DND-41 (cell line): Measurements from ENCODE around the gene S1PR1.
A peak's percentile ranks its signal among the peaks of the same experiment; 100 is the strongest.

ENCODE experiments used
- ATAC-seq: fragments of 200-7000 bp; cut with Tn5 transposase; 3 replicates; pipeline ENCODE4 v1.9.1; 2021; ENCODE audit warnings: low read depth; ENCODE audit not compliant: insufficient read depth
- DNase-seq: peaks from one replicate; pipeline ENCODE4 v3.0.0-alpha.2; 2020
- H2AFZ ChIP-seq: 2 replicates; pipeline ENCODE4 v1.6.0; 2012; ENCODE audit warnings: low read depth, low read length
- H3K27ac ChIP-seq: 2 replicates; pipeline ENCODE4 v1.5.1; 2012; ENCODE audit warnings: low read length, inconsistent platforms
- H3K27me3 ChIP-seq: fragments of 200-600 bp; sonication (generic); 2 replicates; pipeline ENCODE4 v1.6.0; 2012; ENCODE audit warnings: low read length, mild to moderate bottlenecking, inconsistent platforms; ENCODE audit not compliant: insufficient read depth, poor library complexity
- H3K36me3 ChIP-seq: 2 replicates; pipeline ENCODE4 v1.5.1; 2012; ENCODE audit warnings: low read length, inconsistent platforms; ENCODE audit not compliant: insufficient read depth
- H3K4me1 ChIP-seq: 2 replicates; pipeline ENCODE4 v1.5.1; 2012; ENCODE audit warnings: mild to moderate bottlenecking, low read length; ENCODE audit not compliant: insufficient read depth
- H3K4me2 ChIP-seq: 2 replicates; pipeline ENCODE4 v1.6.0; 2012; ENCODE audit warnings: mild to moderate bottlenecking, moderate library complexity, low read length, inconsistent platforms; ENCODE audit not compliant: insufficient read depth
- H3K4me3 ChIP-seq, 2 experiments: fragments of 200-600 bp in 1 of 2; shearing (Covaris generic) in 1 of 2; 2 replicates each; pipeline ENCODE4 v1.5.1; 2012 to 2016; ENCODE audit warnings: inconsistent platforms in 2 of 2, low read length in 2 of 2, mild to moderate bottlenecking in 2 of 2, low read depth in 1 of 2, moderate library complexity in 1 of 2
- H3K79me2 ChIP-seq: 2 replicates; pipeline ENCODE4 v1.6.0; 2012; ENCODE audit warnings: low read length, inconsistent platforms; ENCODE audit not compliant: insufficient read depth
- H3K9ac ChIP-seq: 2 replicates; pipeline ENCODE4 v1.6.0; 2012; ENCODE audit warnings: low read depth, mild to moderate bottlenecking, inconsistent platforms, low read length, moderate library complexity
- H3K9me3 ChIP-seq: 2 replicates; pipeline ENCODE4 v1.5.1; 2012; ENCODE audit warnings: low read length, moderate library complexity, mild to moderate bottlenecking, inconsistent platforms; ENCODE audit not compliant: insufficient read depth, severe bottlenecking
- H4K20me1 ChIP-seq: 2 replicates; pipeline ENCODE4 v1.6.0; 2012; ENCODE audit warnings: low read length; ENCODE audit not compliant: insufficient read depth
- EZH2 ChIP-seq: IDR thresholded peaks from 3 replicates; pipeline ENCODE4 v1.6.1; 2012; ENCODE audit warnings: borderline replicate concordance, low read depth, mild to moderate bottlenecking, moderate library complexity, low read length, inconsistent platforms; ENCODE audit not compliant: severe bottlenecking
- TF ChIP-seq, protein P1 (sequence below): IDR thresholded peaks from 2 replicates; pipeline ENCODE4 v1.5.1; 2012; ENCODE audit warnings: borderline replicate concordance, low read length, moderate library complexity, mild to moderate bottlenecking; ENCODE audit not compliant: poor library complexity, severe bottlenecking; ENCODE audit errors: extremely low read depth

The S1PR1 gene

DNA sequence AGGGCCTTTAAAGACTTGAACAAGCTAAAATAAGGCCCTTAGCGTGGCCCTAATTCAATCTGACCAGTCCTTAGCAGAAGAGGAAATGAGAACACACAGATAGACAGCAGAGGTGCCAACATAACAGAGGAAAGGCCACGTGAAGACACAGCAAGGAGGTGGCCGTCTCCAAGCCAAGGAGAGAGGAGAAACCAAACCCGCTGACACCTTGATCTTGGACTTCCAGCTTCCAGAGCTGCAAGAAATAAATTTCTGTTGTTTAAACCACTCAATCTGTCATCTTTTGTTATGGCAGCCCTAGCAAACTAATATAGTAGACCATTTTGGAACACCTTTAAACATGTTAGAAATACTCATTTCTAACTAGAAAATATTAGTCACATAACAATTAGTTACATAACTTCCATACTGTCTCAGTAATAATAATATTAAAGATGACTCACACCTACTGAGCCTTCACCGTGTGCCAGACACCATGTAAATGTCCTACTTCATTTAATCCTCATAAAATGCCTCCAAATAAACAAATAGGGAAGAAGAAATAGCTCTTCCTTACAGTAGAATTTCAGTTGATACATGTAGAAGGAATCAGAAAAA, 47.9 kb downstream of the S1PR1 start:
- Histone ChIP-seq H3K36me3 (no peaks in the 10 kb centered on the region), H3K9me3 (no peaks in the 10 kb centered on the region), H3K9ac (no peak overlapping the region), H3K4me2 (no peak overlapping the region), H4K20me1 (no peaks in the 10 kb centered on the region), H3K27ac (no peak overlapping the region), H3K4me1 (peaks cover 6% of the 10 kb centered on the region), H3K4me3 (no peak overlapping the region), H3K27me3 (no peaks in the 10 kb centered on the region), H2AFZ (no peak overlapping the region), H3K79me2 (no peaks in the 10 kb centered on the region)
- ATAC-seq (no peak), DNase-seq (no peak)
- no peak for TF ChIP-seq EZH2
- TF ChIP-seq, protein P1, sequence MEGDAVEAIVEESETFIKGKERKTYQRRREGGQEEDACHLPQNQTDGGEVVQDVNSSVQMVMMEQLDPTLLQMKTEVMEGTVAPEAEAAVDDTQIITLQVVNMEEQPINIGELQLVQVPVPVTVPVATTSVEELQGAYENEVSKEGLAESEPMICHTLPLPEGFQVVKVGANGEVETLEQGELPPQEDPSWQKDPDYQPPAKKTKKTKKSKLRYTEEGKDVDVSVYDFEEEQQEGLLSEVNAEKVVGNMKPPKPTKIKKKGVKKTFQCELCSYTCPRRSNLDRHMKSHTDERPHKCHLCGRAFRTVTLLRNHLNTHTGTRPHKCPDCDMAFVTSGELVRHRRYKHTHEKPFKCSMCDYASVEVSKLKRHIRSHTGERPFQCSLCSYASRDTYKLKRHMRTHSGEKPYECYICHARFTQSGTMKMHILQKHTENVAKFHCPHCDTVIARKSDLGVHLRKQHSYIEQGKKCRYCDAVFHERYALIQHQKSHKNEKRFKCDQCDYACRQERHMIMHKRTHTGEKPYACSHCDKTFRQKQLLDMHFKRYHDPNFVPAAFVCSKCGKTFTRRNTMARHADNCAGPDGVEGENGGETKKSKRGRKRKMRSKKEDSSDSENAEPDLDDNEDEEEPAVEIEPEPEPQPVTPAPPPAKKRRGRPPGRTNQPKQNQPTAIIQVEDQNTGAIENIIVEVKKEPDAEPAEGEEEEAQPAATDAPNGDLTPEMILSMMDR = no peak

DNA sequence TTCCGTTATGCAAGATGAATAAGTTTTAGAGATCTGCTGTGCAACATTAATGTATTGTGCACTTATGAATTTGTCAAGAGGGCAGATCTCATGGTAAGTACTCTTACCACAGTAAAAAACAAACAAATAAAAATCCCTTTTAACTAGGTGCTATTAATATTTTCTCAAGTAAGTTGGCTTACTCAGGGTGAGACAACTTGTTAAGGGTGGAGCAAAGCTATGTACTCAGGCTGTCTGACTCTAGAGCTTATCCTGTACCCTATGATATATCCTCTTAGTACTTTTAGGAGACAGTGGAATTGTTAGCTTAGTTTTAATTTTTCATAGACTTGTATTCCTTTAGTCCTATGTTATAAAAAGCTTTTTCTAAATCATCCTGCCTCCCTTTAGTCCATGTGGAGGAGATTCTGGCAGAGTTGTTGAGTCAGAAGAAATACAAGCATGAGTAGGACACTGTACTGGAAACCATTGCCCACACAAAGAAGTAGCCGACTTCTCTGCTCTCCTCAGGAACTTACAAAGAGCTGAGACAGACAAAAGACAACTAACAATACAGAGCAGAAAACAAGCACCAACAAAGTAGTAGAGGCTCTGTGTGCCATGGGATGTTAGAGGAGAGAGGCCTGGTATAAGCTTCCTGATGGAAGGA, 49.2 kb downstream of the S1PR1 start:
- TF ChIP-seq, protein P1 = no peak
- TF ChIP-seq EZH2 = no peak
- no peak overlapping the region for H3K9ac ChIP-seq
- H3K4me3 ChIP-seq = no peak overlapping the region
- no peaks in the 10 kb centered on the region for H3K79me2 ChIP-seq
- no peaks in the 10 kb centered on the region for H3K27me3 ChIP-seq
- no peaks in the 10 kb centered on the region for H3K36me3 ChIP-seq
- DNase-seq (no peak), ATAC-seq (no peak)
- no peaks in the 10 kb centered on the region for H3K9me3 ChIP-seq
- peaks cover 18% of the 10 kb centered on the region for H3K4me1 ChIP-seq
- H3K4me2 ChIP-seq = no peak overlapping the region
- H3K27ac ChIP-seq = no peak overlapping the region
- H2AFZ ChIP-seq = no peak overlapping the region
- H4K20me1 ChIP-seq = no peaks in the 10 kb centered on the region

DNA sequence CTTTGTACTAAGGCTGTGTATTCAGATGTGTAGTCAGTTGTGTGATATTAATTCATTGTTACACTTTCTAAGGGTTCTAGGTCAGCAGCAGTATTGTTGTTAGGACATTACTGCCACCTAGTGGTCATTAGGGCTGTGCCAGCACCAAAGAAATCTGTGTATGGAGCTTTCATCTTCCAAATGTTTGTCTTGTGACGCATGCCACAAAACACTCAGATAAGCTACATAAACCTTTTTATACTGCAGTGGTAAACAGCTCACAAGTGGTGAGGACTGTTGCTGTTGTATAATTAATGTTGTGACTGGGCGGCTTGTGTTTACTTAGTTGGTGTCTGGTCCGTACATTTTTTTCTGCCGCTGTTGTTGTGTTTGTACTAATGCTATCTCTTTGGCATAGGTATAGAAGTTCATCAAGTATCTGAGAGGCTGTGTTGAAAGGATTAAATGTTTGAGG, 51.7 kb downstream of the S1PR1 start:
- peaks cover 42% of the 10 kb centered on the region for H3K4me1 ChIP-seq
- ATAC-seq = peak; percentile 64

More for the DNA sequence above, 51.7 kb downstream of the S1PR1 start:
- H3K36me3 ChIP-seq = no peaks in the 10 kb centered on the region
- H4K20me1 ChIP-seq = no peaks in the 10 kb centered on the region
- no peak for TF ChIP-seq EZH2
- TF ChIP-seq, protein P1 = peak; percentile 99
- H3K9me3 ChIP-seq = no peaks in the 10 kb centered on the region
- H3K27ac ChIP-seq = peak overlapping the region; percentile 4; the same call in 1 of the 2 replicates
- H3K9ac ChIP-seq = no peak overlapping the region
- peak; percentile 74 for DNase-seq
- H3K79me2 ChIP-seq = no peaks in the 10 kb centered on the region
- H2AFZ ChIP-seq = no peak overlapping the region
- H3K27me3 ChIP-seq = no peaks in the 10 kb centered on the region
- H3K4me2 ChIP-seq = no peak overlapping the region
- H3K4me3 ChIP-seq = no peak overlapping the region
